Stimulated activated naive CD4-positive, alpha-beta T cell (primary cell): ENCODE data around the gene ATP5ME.
"Not testable (repeated sequence)": the region's sequence is repeated elsewhere in the genome, so short reads cannot be mapped to it uniquely, and the experiment has no call there.

Experiments
- DNase-seq, 6 experiments: peaks; one replicate each; lab custom pipeline; 2025; lab: John Stamatoyannopoulos, UW

The ATP5ME gene

GRCh38 chr4:674172-675035 lies at the start of gene ATP5ME, which contains the start of gene MYL5:
Gene ATP5ME, minus strand, starts transcription at chr4:674276. Its CDS starts 29 bp downstream, at chr4:674247.
Gene MYL5, plus strand, starts transcription at chr4:674542. Its CDS starts 3,485 bp downstream, at chr4:678027.
- peak; percentile 97 to 98 (median 98) for DNase-seq

- DNase-seq = no peak
Observed at GRCh38 chr4:722851-723360, 48.8 kb upstream of the ATP5ME start.

- DNase-seq = no peak
Observed at GRCh38 chr4:722169-722725, 48.2 kb upstream of the ATP5ME start.

GRCh38 chr4:721261-722168 lies 47.4 kb upstream of the ATP5ME start:
- no peak for DNase-seq

GRCh38 chr4:720111-720860 lies 46.2 kb upstream of the ATP5ME start:
- no peak for DNase-seq

GRCh38 chr4:718460-718859 lies 44.4 kb upstream of the ATP5ME start:
- no peak for DNase-seq

GRCh38 chr4:717601-718320 lies 43.7 kb upstream of the ATP5ME start:
- DNase-seq = no peak

GRCh38 chr4:714087-714486 lies 40.0 kb upstream of the ATP5ME start:
- DNase-seq = no peak

GRCh38 chr4:712916-713632 lies 39.0 kb upstream of the ATP5ME start:
- no peak for DNase-seq

- no peak for DNase-seq
Observed at GRCh38 chr4:712093-712492, 38.0 kb upstream of the ATP5ME start.

- no peak for DNase-seq
Observed at GRCh38 chr4:710916-711315, 36.8 kb upstream of the ATP5ME start.

GRCh38 chr4:710116-710515 lies 36.0 kb upstream of the ATP5ME start:
- no peak for DNase-seq

GRCh38 chr4:709348-709747 lies 35.3 kb upstream of the ATP5ME start:
- no peak for DNase-seq

- DNase-seq = no peak
Observed at GRCh38 chr4:708631-708933, 34.5 kb upstream of the ATP5ME start.

- no peak for DNase-seq
Observed at GRCh38 chr4:707929-708630, 34.0 kb upstream of the ATP5ME start.

GRCh38 chr4:706834-707598 lies 32.9 kb upstream of the ATP5ME start:
- no peak for DNase-seq

GRCh38 chr4:706083-706633 lies 32.1 kb upstream of the ATP5ME start:
- DNase-seq = not testable (repeated sequence)

- peak; percentile 90 to 97 (median 96) for DNase-seq
Observed at GRCh38 chr4:705278-706082, 31.4 kb upstream of the ATP5ME start, which contains the start of gene PCGF3. Gene PCGF3, plus strand, starts transcription at chr4:705832. Its CDS starts 27,849 bp downstream, at chr4:733681.
